ENCODE results near the gene ADH1C. TPM values are rescaled to one million over a fixed set of nuclear protein-coding genes. Genes with fewer than 3 reads are reported as not detected.
"Not testable (repeated sequence)": the region's sequence is repeated elsewhere in the genome, so short reads cannot be mapped to it uniquely, and the experiment has no call there.

Gene ADH1C
- total RNA-seq, 1 donor from 2014 or later, result not detected

DNA sequence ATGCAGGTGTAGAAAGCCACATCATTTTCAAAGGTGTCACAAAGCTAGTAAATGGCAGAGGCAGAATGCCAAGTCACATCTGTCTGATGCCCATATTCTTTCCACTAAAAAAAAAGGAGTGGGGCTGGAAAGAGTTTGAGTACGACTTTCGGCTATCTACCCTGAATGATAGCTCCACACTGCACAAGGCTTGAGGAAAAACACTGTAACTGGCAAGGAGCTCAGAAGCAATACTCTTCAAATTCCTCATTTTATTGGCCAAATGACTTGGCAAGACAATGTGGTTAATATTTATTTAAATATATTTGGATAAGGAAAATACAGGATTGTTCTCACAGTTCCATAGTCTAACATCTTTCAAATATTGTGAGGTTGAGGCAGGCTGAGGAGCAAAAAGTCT lies 5.4 kb upstream of the ADH1C start:
- TF ChIP-seq, protein P1, sequence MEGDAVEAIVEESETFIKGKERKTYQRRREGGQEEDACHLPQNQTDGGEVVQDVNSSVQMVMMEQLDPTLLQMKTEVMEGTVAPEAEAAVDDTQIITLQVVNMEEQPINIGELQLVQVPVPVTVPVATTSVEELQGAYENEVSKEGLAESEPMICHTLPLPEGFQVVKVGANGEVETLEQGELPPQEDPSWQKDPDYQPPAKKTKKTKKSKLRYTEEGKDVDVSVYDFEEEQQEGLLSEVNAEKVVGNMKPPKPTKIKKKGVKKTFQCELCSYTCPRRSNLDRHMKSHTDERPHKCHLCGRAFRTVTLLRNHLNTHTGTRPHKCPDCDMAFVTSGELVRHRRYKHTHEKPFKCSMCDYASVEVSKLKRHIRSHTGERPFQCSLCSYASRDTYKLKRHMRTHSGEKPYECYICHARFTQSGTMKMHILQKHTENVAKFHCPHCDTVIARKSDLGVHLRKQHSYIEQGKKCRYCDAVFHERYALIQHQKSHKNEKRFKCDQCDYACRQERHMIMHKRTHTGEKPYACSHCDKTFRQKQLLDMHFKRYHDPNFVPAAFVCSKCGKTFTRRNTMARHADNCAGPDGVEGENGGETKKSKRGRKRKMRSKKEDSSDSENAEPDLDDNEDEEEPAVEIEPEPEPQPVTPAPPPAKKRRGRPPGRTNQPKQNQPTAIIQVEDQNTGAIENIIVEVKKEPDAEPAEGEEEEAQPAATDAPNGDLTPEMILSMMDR (conservative IDR thresholded peaks at IDR 0.05; ENCODE audit: low read depth, low read length), result no peak
- H3K4me3 ChIP-seq (ENCODE audit: low read depth, low read length), result no peak overlapping the region
- DNase-seq (ENCODE audit: low read depth), result no peak

DNA sequence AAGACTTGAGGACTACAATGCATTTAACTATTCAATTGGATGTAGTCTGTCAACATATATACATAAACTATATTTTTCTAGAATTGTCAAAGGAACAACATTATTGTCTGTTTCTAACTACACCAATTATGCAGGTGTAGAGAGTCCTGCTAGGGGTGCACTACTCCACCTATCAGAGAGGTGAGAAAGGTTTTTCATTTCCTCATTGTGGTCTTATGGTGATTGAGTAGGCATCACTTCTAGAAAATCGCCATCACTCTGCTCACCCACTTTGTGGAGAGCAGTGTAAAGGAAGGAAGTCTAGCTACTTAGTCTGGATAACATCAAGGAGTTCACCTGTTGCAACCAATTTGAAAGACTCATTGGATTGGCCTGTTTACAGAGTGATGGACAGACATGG lies 4.4 kb upstream of the ADH1C start:
- H3K4me3 ChIP-seq (ENCODE audit: low read depth, low read length), result no peak overlapping the region
- TF ChIP-seq, protein P1 (conservative IDR thresholded peaks at IDR 0.05; ENCODE audit: low read depth, low read length), result no peak
- no peak for DNase-seq (ENCODE audit: low read depth)

DNA sequence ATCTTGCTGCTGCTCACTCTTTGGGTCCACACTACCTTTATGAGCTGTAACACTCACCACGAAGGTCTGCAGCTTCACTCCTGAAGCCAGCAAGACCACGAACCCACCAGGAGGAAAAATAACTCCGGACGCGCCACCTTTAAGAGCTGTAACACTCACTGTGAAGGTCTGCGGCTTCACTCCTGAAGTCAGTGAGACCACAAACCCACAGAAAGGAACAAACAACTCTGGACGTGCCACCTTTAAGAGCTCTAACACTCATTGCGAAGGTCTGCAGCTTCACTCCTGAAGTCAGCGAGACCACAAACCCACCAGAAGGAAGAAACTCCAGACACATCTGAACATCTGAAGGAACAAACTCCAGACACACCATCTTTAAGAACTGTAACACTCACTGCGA lies 3.6 kb upstream of the ADH1C start:
- not testable (repeated sequence) for DNase-seq (ENCODE audit: low read depth); H3K4me3 ChIP-seq (ENCODE audit: low read depth, low read length)

DNA sequence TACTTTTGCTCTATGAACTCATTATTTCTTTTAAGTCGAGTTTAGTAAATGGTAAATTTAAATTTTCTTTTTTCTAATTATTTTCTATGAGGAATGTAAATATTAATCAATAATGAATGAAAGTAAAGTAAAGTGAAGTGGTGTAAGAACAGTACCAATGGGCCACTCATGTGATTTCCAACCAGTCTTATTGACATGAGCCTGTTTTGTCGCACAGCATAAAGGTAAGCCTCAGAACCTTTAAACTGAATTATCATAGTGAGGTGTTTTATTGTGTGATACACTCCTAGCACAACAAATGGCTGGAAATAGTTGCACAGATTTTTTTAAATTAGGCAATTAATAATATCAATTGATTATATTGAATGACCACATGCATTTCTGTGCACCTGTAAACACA lies 1.1 kb downstream of the ADH1C start:
- no peak for DNase-seq (ENCODE audit: low read depth)
- no peak overlapping the region for H3K4me3 ChIP-seq (ENCODE audit: low read depth, low read length)
- TF ChIP-seq, protein P1 (conservative IDR thresholded peaks at IDR 0.05; ENCODE audit: low read depth, low read length), result no peak

DNA sequence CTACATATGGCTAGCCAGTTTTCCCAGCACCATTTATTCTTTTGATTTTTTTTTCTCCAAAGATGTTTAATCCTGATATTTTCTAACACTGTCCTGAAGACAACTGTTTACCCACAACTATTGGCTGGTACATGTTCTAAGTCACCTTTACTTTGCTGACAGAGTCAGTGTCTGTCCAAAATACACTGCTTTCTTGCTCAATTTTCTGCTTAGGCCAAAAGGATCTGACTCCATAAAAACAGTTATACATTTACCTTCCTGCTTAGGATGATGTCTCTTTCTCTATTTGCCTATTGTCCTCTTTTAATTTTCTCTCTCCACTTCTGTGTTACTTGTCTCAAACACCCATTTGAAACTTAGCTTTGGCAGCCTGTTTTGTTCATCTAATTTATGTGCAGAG lies 3.2 kb downstream of the ADH1C start:
- TF ChIP-seq, protein P1 (conservative IDR thresholded peaks at IDR 0.05; ENCODE audit: low read depth, low read length), result no peak

DNA sequence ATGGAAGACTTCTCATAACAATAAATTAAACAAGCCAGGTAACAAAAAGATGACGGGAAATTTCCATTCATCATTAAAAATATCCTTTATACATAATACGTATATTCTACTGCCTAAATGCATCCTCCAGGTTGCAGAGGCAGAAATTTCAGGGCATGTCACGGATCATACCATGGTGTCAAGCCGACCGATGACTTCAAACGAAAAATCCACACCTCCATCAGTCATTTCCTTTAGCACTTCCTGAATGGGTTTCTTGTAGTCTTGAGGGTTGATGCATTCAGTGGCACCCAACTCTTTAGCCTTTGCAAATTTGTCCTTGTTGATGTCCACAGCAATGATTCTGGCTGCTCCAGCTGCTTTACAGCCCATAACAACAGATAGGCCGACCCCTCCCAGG lies 9.9 kb downstream of the ADH1C start:
- H3K4me3 ChIP-seq (ENCODE audit: low read depth, low read length); DNase-seq (ENCODE audit: low read depth): not testable (repeated sequence)

More for the DNA sequence above, 3.2 kb downstream of the ADH1C start:
- H3K4me3 ChIP-seq (ENCODE audit: low read depth, low read length), result no peak overlapping the region
- DNase-seq (ENCODE audit: low read depth), result no peak

DNA sequence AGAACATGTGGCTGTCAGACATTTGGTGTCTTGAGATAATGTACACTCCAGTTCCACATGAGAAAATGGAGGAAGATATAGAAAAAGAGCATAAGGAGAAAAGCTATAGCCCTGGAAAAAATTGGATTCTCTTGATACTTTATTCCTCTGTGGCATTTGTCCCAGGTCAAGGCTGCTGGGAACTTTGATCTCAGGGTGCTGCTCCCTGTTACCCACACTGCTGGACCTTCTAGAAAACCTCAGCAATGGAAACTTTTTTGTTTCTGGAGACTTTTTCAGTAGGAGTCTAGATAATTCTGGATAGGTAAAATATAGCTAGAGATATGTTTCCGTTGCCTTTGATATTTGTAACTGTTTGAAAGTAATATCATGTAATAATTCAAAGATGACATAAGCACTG lies 11.1 kb downstream of the ADH1C start:
- H3K4me3 ChIP-seq (ENCODE audit: low read depth, low read length), result no peak overlapping the region
- TF ChIP-seq, protein P1 (conservative IDR thresholded peaks at IDR 0.05; ENCODE audit: low read depth, low read length), result no peak
- DNase-seq (ENCODE audit: low read depth), result no peak

DNA sequence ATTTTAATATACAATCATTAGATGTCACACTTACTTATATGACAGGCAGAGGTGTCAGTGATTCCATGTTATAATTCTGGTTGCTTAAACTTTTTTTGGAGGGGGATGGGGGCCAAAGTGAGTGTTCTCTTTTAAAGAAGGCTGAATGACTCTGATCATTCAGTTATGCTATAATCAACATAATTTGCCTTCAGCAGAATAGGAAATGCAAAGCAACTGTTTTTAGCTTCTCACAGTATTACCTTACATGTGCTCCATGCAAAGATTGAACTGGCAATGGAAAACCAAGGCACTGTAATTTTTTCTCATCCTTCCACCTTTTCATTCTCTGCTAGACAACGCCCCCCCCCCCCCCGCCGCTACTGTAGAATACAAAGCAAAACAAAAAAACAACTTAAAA lies 13.4 kb downstream of the ADH1C start:
- TF ChIP-seq, protein P1 (conservative IDR thresholded peaks at IDR 0.05; ENCODE audit: low read depth, low read length), result no peak
- no peak for DNase-seq (ENCODE audit: low read depth)
- no peak overlapping the region for H3K4me3 ChIP-seq (ENCODE audit: low read depth, low read length)
